H1 (cell line): ENCODE results near the gene TAS2R38. TPM values are rescaled to one million over a fixed set of nuclear protein-coding genes. Genes with fewer than 3 reads are reported as not detected.

Source experiments
- CTCF ChIA-PET: fragments of 300-600 bp; sonication (Branson Sonifier 250); formaldehyde crosslinking; loops from one replicate; lab custom pipeline; 2021; ENCODE audit not compliant: partially characterized antibody; lab: Charles Lee
- POLR2A ChIA-PET: fragments of 300-600 bp; sonication (Branson Sonifier 250); formaldehyde crosslinking; loops from one replicate; lab custom pipeline; 2021; ENCODE audit warnings: inconsistent platforms; ENCODE audit not compliant: partially characterized antibody; lab: Charles Lee
- DNase-seq, 2 experiments: peaks; one replicate each; pipeline versions ENCODE4 v3.0.0 to v3.0.0-alpha.2; 2010 to 2022; ENCODE audit warnings: low spot score in 2 of 2, low read depth in 1 of 2, mixed read lengths in 1 of 2
- FAIRE-seq: peaks from 2 replicates; lab custom pipeline; 2011; peaks lifted over from hg19 to GRCh38; lab: Jason Lieb, UNC
- H2AFZ ChIP-seq: 2 replicates; pipeline ENCODE4 v1.8.1; 2012; ENCODE audit warnings: low read length, inconsistent platforms
- H2AK5ac ChIP-seq: 2 replicates; pipeline ENCODE4 v1.6.1; 2013; ENCODE audit warnings: low read depth, low read length
- H2BK120ac ChIP-seq: replicated peaks from 2 replicates; pipeline ENCODE3; 2013; ENCODE audit warnings: low read depth, low read length, inconsistent platforms
- H2BK12ac ChIP-seq: 2 replicates; pipeline ENCODE4 v1.6.1; 2013; ENCODE audit warnings: low read depth, low read length
- H2BK15ac ChIP-seq: 2 replicates; pipeline ENCODE4 v1.6.1; 2013; ENCODE audit warnings: low read length
- H2BK20ac ChIP-seq: 2 replicates; pipeline ENCODE4 v1.6.1; 2013; ENCODE audit warnings: low read length
- H2BK5ac ChIP-seq: 2 replicates; pipeline ENCODE4 v1.6.1; 2013; ENCODE audit warnings: low read depth, low read length
- H3K14ac ChIP-seq: 2 replicates; pipeline ENCODE4 v1.6.1; 2013; ENCODE audit warnings: inconsistent platforms; ENCODE audit not compliant: insufficient read length
- H3K18ac ChIP-seq: 2 replicates; pipeline ENCODE4 v1.6.1; 2013; ENCODE audit warnings: low read length; ENCODE audit errors: extremely low read depth
- H3K23ac ChIP-seq: 2 replicates; pipeline ENCODE4 v1.6.1; 2013; ENCODE audit warnings: inconsistent platforms; ENCODE audit not compliant: insufficient read length
- H3K23me2 ChIP-seq: 2 replicates; pipeline ENCODE4 v1.6.1; 2013; ENCODE audit warnings: low read depth, low read length
- H3K27ac ChIP-seq: 2 replicates; pipeline ENCODE4 v1.6.1; 2011; ENCODE audit warnings: low read depth, low read length, inconsistent platforms
- H3K27me3 ChIP-seq, 4 experiments: replicated peaks in 1 of 4; 1 replicate in 1 of 4; 2 replicates in 3 of 4; pipeline versions ENCODE4 v1.6.1 to v1.8.1; 2011 to 2013; ENCODE audit warnings: low read length in 3 of 4, mild to moderate bottlenecking in 3 of 4, inconsistent platforms in 2 of 4, mixed read lengths in 2 of 4, moderate library complexity in 1 of 4; ENCODE audit not compliant: control insufficient read depth in 3 of 4, insufficient read depth in 3 of 4; ENCODE audit errors: extremely low read depth in 1 of 4
- H3K36me3 ChIP-seq, 4 experiments: 2 replicates each; pipeline versions ENCODE4 v1.6.1 to v1.8.1; 2011 to 2013; ENCODE audit warnings: mild to moderate bottlenecking in 4 of 4, low read length in 3 of 4, moderate library complexity in 2 of 4, control low read depth in 1 of 4, inconsistent platforms in 1 of 4; ENCODE audit not compliant: insufficient read depth in 4 of 4, control insufficient read depth in 2 of 4
- H3K4ac ChIP-seq: replicated peaks from 2 replicates; pipeline ENCODE3; 2013; ENCODE audit warnings: low read length, low read depth, mixed read lengths, inconsistent platforms; ENCODE audit not compliant: insufficient read length
- H3K4me1 ChIP-seq, 4 experiments: replicated peaks in 1 of 4; 1 replicate in 1 of 4; 2 replicates in 3 of 4; pipeline versions ENCODE4 v1.6.1 to v1.8.1; 2011 to 2013; ENCODE audit warnings: low read length in 3 of 4, inconsistent platforms in 2 of 4, mixed read lengths in 1 of 4; ENCODE audit not compliant: insufficient read depth in 4 of 4, control insufficient read depth in 3 of 4
- H3K4me2 ChIP-seq, 2 experiments: 2 replicates each; pipeline versions ENCODE4 v1.6.1 to v1.8.1; 2011 to 2013; ENCODE audit warnings: low read depth in 2 of 2, low read length in 2 of 2, control low read depth in 1 of 2, inconsistent platforms in 1 of 2, mild to moderate bottlenecking in 1 of 2; ENCODE audit not compliant: insufficient read depth in 1 of 2
- H3K4me3 ChIP-seq, 4 experiments: fragments of 200-600, 300-600 bp in 1 of 4; sonication (generic), shearing (Covaris generic), sonication (Bioruptor Twin) in 1 of 4; 2 replicates each; pipeline versions ENCODE4 v1.5.1 to v1.8.1; 2011 to 2016; ENCODE audit warnings: low read length in 4 of 4, low read depth in 3 of 4, control low read depth in 2 of 4, inconsistent platforms in 2 of 4, mild to moderate bottlenecking in 2 of 4, mixed read lengths in 1 of 4, moderate library complexity in 1 of 4; ENCODE audit not compliant: insufficient read depth in 2 of 4; ENCODE audit errors: extremely low read depth in 1 of 4
- H3K56ac ChIP-seq: replicated peaks from 2 replicates; pipeline ENCODE3; 2013; ENCODE audit warnings: low read depth, mild to moderate bottlenecking, mixed read lengths, low read length, inconsistent platforms; ENCODE audit not compliant: insufficient read length
- H3K79me1 ChIP-seq: 2 replicates; pipeline ENCODE4 v1.6.1; 2013; ENCODE audit warnings: low read depth, low read length, control low read depth
- H3K79me2 ChIP-seq, 2 experiments: 2 replicates each; pipeline versions ENCODE4 v1.6.1 to v1.8.1; 2012 to 2013; ENCODE audit warnings: low read length in 2 of 2, mild to moderate bottlenecking in 2 of 2, inconsistent platforms in 1 of 2; ENCODE audit not compliant: insufficient read depth in 2 of 2, control insufficient read depth in 1 of 2
- H3K9ac ChIP-seq, 4 experiments: replicated peaks in 1 of 4; 1 replicate in 1 of 4; 2 replicates in 3 of 4; pipeline versions ENCODE4 v1.6.1 to v1.8.1; 2011 to 2013; ENCODE audit warnings: low read depth in 3 of 4, low read length in 3 of 4, control low read depth in 2 of 4, mild to moderate bottlenecking in 2 of 4, moderate library complexity in 2 of 4, inconsistent platforms in 1 of 4; ENCODE audit errors: extremely low read depth in 1 of 4
- H3K9me3 ChIP-seq, 2 experiments: 2 replicates each; pipeline versions ENCODE4 v1.6.1 to v1.8.1; 2012 to 2013; ENCODE audit warnings: mild to moderate bottlenecking in 2 of 2, moderate library complexity in 2 of 2, control low read depth in 1 of 2, inconsistent platforms in 1 of 2, low read depth in 1 of 2, low read length in 1 of 2, mixed read lengths in 1 of 2; ENCODE audit not compliant: insufficient read depth in 2 of 2
- H4K20me1 ChIP-seq, 2 experiments: replicated peaks in 1 of 2; 2 replicates each; pipeline versions ENCODE3 to v1.8.1; 2011 to 2013; ENCODE audit warnings: inconsistent platforms in 2 of 2, low read length in 2 of 2, mild to moderate bottlenecking in 1 of 2; ENCODE audit not compliant: insufficient read depth in 2 of 2, control insufficient read depth in 1 of 2
- H4K5ac ChIP-seq: 2 replicates; pipeline ENCODE4 v1.6.1; 2013; ENCODE audit warnings: low read length, low read depth, mixed read lengths, inconsistent platforms; ENCODE audit not compliant: insufficient read length
- H4K8ac ChIP-seq: 2 replicates; pipeline ENCODE4 v1.8.0; 2013; ENCODE audit warnings: mild to moderate bottlenecking, moderate library complexity, low read length, inconsistent platforms; ENCODE audit not compliant: insufficient read depth; ENCODE audit errors: extremely low read depth
- H4K91ac ChIP-seq: replicated peaks from 2 replicates; pipeline ENCODE3; 2013; ENCODE audit warnings: low read length, mixed read lengths, inconsistent platforms; ENCODE audit not compliant: insufficient read length
- NANOG ChIP-seq: IDR thresholded peaks from 2 replicates; pipeline ENCODE4 v1.6.1; 2011; ENCODE audit warnings: low read length, low read depth, mild to moderate bottlenecking, inconsistent platforms; ENCODE audit not compliant: insufficient read depth, poor library complexity, severe bottlenecking
- SIRT6 ChIP-seq: IDR thresholded peaks from one replicate; pipeline ENCODE4 v1.7.1; 2012; ENCODE audit warnings: low read length, inconsistent platforms
- TCF12 ChIP-seq: IDR thresholded peaks from 2 replicates; pipeline ENCODE4 v1.6.1; 2011; ENCODE audit warnings: low read depth, mild to moderate bottlenecking, low read length
- whole genome bisulfite sequencing, 2 experiments: shearing (Covaris generic) in 1 of 2; methylation state at CpG; one replicate each; pipeline versions ENCODE4 v1.1.6 to v1.1.7; 2013 to 2015; ENCODE audit warnings: low lambda C conversion rate in 2 of 2, mixed read lengths in 2 of 2, inconsistent platforms in 1 of 2, low coverage in 1 of 2, missing lambda C conversion rate in 1 of 2; ENCODE audit not compliant: insufficient replicate concordance in 2 of 2, insufficient coverage in 1 of 2, insufficient read length in 1 of 2; ENCODE audit errors: extremely low coverage in 1 of 2, missing lambda C conversion rate in 1 of 2; 5-methylcytosine and 5-hydroxymethylcytosine counted together
- polyA plus RNA-seq, 7 experiments: library from polyadenylated mRNA; depleted of rRNA in 3 of 7; stranded (reverse) in 5 of 7; unstranded in 2 of 7; fragments of >200 nt in 5 of 7; fragments of 200-250 nt in 2 of 7; gene quantifications; 1 replicate in 5 of 7; 2 replicates in 1 of 7; 4 replicates in 1 of 7; pipeline versions ENCODE4 v1.2.1 to v1.2.3, GENCODE V29; 2011 to 2013; ENCODE audit warnings: missing spikeins in 2 of 7, mixed read lengths in 2 of 7
- total RNA-seq: library from RNA; stranded (reverse); fragmentation: NEBNext Ultra II Directional; extraction: Animal tissue kit (Norgen Biotek cat#: 25700); gene quantifications from 2 replicates; pipeline ENCODE4 v1.2.1, GENCODE V29; 2021

Gene TAS2R38
- total and polyA plus RNA-seq, 2 of the 8 experiments (the other 6 are each of a cell fraction or from before 2014, with no cell fraction given): 0.11 TPM; not detected in 1

DNA sequence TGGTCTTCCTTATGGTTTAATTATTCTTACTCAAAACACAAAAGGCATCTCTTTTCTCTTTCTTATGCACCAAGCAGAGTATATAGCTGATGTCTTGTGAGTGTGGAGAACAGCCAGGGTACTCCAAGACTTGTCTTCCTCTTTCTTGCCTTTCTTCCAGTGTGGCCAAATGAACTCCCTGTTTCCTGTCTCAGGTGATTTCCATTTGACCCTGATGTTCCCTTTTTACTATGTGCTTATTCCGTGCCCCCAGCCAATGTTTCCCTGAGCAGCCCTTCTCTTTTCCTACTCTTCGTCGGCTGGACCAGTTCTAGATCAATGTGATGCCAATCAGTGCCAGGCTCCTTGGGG is 44.8 kb downstream of the TAS2R38 start:
- TF ChIP-seq NANOG (no peak), TCF12 (no peak), SIRT6 (no peak)
- TF ChIP-seq, all 59 proteins: peak for 0
- Histone ChIP-seq H3K9me3 (no peaks in the 10 kb centered on the region), H4K5ac (no peak overlapping the region), H3K14ac (no peak overlapping the region), H3K27me3 (no peaks in the 10 kb centered on the region), H3K79me1 (no peaks in the 10 kb centered on the region), H2BK12ac (no peak overlapping the region), H2BK120ac (no peak overlapping the region), H3K23me2 (peaks cover 2% of the 10 kb centered on the region; the same call in 1 of the 2 replicates), H2AFZ (no peak overlapping the region), H2BK5ac (no peak overlapping the region), H3K27ac (no peak overlapping the region), H3K23ac (no peak overlapping the region), H4K91ac (no peak overlapping the region), H4K20me1 (no peaks in the 10 kb centered on the region), H3K4ac (no peak overlapping the region), H2AK5ac (no peak overlapping the region), H3K4me2 (no peak overlapping the region), H3K56ac (no peak overlapping the region), H3K4me1 (peaks cover 0 to 3% (median 1%) of the 10 kb centered on the region in 4 experiments; a peak in 2 of 7 replicates), H3K18ac (no peak overlapping the region), H2BK15ac (no peak overlapping the region), H4K8ac (no peak overlapping the region; the same call in 1 of the 2 replicates), H3K4me3 (no peak overlapping the region), H3K36me3 (no peaks in the 10 kb centered on the region), H2BK20ac (no peak overlapping the region), H3K79me2 (no peaks in the 10 kb centered on the region), H3K9ac (no peak overlapping the region)
- no peak for DNase-seq
- ChIA-PET POLR2A (interaction anchor here (0.9 kb wide), 1 partner anchor 11 kb away, joined by 4 read pairs; no protein-coding TSS in a partner anchor), CTCF (no interaction called here)
- FAIRE-seq: no peak
- WGBS, 2 experiments: 89% methylated on average over 3 of the region's 3 CpGs; no CpG with 5 or more reads in 1 of the 2 experiments
